SJSA1 (cell line): Measurements from ENCODE around the gene IRS2. TPM values are rescaled to one million over a fixed set of nuclear protein-coding genes. Genes with fewer than 3 reads are reported as not detected.
A peak's percentile ranks its signal among the peaks of the same experiment; 100 is the strongest.
"Not testable (repeated sequence)": the region's sequence is repeated elsewhere in the genome, so short reads cannot be mapped to it uniquely, and the experiment has no call there.

Experiments used
- DNase-seq, 2 experiments: peaks; one replicate each; pipeline ENCODE4 v3.0.0-alpha.2; 2015 to 2020; ENCODE audit warnings: low spot score in 2 of 2, low read depth in 1 of 2
- H3K27ac ChIP-seq: fragments of 250-450 bp; sonication (Bioruptor Pico); 2 replicates; pipeline ENCODE4 v1.5.1; 2020; ENCODE audit warnings: mild to moderate bottlenecking, moderate library complexity
- H3K27me3 ChIP-seq: fragments of 250-450 bp; sonication (Bioruptor Pico); replicated peaks from 2 replicates; pipeline ENCODE4 v1.5.1; 2020; ENCODE audit warnings: mild to moderate bottlenecking, moderate library complexity
- H3K36me3 ChIP-seq: fragments of 250-450 bp; sonication (Bioruptor Pico); 2 replicates; pipeline ENCODE4 v1.5.1; 2020; ENCODE audit warnings: mild to moderate bottlenecking
- H3K4me1 ChIP-seq: fragments of 250-450 bp; sonication (Bioruptor Pico); replicated peaks from 2 replicates; pipeline ENCODE4 v1.6.1; 2021; ENCODE audit warnings: mild to moderate bottlenecking
- H3K4me3 ChIP-seq: fragments of 250-450 bp; sonication (Bioruptor Pico); 2 replicates; pipeline ENCODE4 v1.5.1; 2020; ENCODE audit warnings: mild to moderate bottlenecking
- H3K9me3 ChIP-seq: fragments of 250-450 bp; sonication (Bioruptor Pico); replicated peaks from 2 replicates; pipeline ENCODE4 v1.5.1; 2020; ENCODE audit warnings: mild to moderate bottlenecking
- total RNA-seq: library from RNA; depleted of rRNA; stranded (reverse); fragments of >200 nt; shearing (Covaris generic); gene quantifications from 2 replicates; pipeline ENCODE4 v1.2.3, GENCODE V29; 2014; rRNA removed

The IRS2 gene, protein sequence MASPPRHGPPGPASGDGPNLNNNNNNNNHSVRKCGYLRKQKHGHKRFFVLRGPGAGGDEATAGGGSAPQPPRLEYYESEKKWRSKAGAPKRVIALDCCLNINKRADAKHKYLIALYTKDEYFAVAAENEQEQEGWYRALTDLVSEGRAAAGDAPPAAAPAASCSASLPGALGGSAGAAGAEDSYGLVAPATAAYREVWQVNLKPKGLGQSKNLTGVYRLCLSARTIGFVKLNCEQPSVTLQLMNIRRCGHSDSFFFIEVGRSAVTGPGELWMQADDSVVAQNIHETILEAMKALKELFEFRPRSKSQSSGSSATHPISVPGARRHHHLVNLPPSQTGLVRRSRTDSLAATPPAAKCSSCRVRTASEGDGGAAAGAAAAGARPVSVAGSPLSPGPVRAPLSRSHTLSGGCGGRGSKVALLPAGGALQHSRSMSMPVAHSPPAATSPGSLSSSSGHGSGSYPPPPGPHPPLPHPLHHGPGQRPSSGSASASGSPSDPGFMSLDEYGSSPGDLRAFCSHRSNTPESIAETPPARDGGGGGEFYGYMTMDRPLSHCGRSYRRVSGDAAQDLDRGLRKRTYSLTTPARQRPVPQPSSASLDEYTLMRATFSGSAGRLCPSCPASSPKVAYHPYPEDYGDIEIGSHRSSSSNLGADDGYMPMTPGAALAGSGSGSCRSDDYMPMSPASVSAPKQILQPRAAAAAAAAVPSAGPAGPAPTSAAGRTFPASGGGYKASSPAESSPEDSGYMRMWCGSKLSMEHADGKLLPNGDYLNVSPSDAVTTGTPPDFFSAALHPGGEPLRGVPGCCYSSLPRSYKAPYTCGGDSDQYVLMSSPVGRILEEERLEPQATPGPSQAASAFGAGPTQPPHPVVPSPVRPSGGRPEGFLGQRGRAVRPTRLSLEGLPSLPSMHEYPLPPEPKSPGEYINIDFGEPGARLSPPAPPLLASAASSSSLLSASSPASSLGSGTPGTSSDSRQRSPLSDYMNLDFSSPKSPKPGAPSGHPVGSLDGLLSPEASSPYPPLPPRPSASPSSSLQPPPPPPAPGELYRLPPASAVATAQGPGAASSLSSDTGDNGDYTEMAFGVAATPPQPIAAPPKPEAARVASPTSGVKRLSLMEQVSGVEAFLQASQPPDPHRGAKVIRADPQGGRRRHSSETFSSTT (N-terminal part only)
- 6.0 and 8.1 TPM in 2 replicates for total RNA-seq

- H3K27ac ChIP-seq = peak within 1 kb of the TSS; percentile 72
- DNase-seq = peak; percentile 99 to 100
- H3K36me3 ChIP-seq = peaks cover 41% of the 10 kb centered on the region
- H3K27me3 ChIP-seq = peaks cover 50% of the 10 kb centered on the region
- H3K4me3 ChIP-seq = peak within 1 kb of the TSS; percentile 85
- H3K4me1 ChIP-seq = peaks cover 33% of the 10 kb centered on the region
- peaks cover 27% of the 10 kb centered on the region for H3K9me3 ChIP-seq
Measured at GRCh38 chr13:109786457-109787134, at the start of gene IRS2. IRS2 (minus strand) TSS chr13:109786583; CDS start chr13:109786053, 530 bp downstream.

GRCh38 chr13:109834973-109835720 lies 48.8 kb upstream of the IRS2 start:
- peak in 1 of 2 experiments; percentile 55 for DNase-seq
- peaks cover 69% of the 10 kb centered on the region for H3K27me3 ChIP-seq
- H3K27ac ChIP-seq = no peak overlapping the region
- H3K4me3 ChIP-seq = no peak overlapping the region
- peaks cover 1% of the 10 kb centered on the region for H3K4me1 ChIP-seq
- H3K9me3 ChIP-seq = no peaks in the 10 kb centered on the region
- no peaks in the 10 kb centered on the region for H3K36me3 ChIP-seq

DNA sequence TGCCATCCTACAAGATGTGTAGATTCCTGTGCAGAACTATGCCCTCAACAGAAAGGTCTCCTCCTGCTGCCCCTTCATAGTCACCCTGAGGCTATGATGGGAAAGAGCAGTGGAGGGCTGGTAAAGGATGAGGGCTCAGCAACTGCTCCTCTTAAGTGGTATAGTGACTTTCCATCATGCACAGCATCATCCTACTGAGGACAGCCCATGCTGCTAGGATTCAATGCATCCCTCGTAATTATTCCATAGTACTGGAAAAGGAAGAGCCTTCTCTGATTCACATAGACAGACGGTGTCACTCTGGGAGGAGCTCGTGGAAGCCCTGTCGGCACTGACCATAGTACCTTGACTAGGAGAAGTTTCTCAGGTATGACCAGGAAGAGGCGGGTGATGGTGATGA lies 47.6 kb upstream of the IRS2 start:
- no peaks in the 10 kb centered on the region for H3K9me3 ChIP-seq
- no peaks in the 10 kb centered on the region for H3K36me3 ChIP-seq
- H3K4me1 ChIP-seq = no peaks in the 10 kb centered on the region
- peak in 1 of 2 experiments; percentile 54 for DNase-seq
- H3K27ac ChIP-seq = no peak overlapping the region
- H3K27me3 ChIP-seq = peaks cover 76% of the 10 kb centered on the region
- no peak overlapping the region for H3K4me3 ChIP-seq

GRCh38 chr13:109833071-109833470 lies 46.7 kb upstream of the IRS2 start:
- no peaks in the 10 kb centered on the region for H3K9me3 ChIP-seq
- H3K36me3 ChIP-seq = no peaks in the 10 kb centered on the region
- DNase-seq = peak in 1 of 2 experiments; percentile 51
- peaks cover 76% of the 10 kb centered on the region for H3K27me3 ChIP-seq
- H3K27ac ChIP-seq = no peak overlapping the region
- no peak overlapping the region for H3K4me3 ChIP-seq
- no peaks in the 10 kb centered on the region for H3K4me1 ChIP-seq

DNA sequence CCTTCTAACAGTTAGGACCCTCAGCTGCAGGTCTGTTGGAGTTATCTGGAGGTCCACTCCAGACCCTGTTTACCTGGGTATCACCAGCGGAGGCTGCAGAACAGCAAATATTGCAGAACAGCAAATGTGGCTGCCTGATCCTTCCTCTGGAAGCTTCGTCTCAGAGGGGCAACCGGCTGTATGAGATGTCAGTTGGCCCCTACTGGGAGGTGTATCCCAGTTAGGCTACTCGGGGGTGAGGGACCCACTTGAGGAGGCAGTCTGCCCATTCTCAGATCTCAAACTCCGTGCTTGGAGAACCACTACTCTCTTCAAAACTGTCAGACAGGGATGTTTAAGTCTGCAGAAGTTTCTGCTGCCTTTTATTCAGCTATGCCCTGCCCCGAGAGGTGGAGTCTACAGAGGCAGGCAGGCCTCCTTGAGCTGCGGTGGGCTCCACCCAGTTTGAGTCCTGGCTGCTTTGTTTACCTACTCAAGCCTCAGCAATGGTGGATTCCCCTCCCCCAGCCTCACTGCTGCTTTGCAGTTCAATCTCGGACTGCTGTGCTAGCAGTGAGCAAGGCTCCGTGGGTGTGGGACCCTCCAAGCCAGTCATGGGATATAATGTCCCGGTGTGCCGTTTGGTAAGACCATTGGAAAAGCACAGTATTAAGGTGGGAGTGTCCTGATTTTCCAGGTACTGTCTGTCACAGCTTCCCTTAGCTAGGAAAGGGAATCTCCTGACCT lies 42.4 kb upstream of the IRS2 start:
- not testable (repeated sequence) for H3K9me3 ChIP-seq, H3K4me3 ChIP-seq, H3K27ac ChIP-seq, H3K4me1 ChIP-seq, H3K36me3 ChIP-seq
- DNase-seq = peak in 1 of 2 experiments; percentile 70
- peaks cover 68% of the 10 kb centered on the region for H3K27me3 ChIP-seq

DNA sequence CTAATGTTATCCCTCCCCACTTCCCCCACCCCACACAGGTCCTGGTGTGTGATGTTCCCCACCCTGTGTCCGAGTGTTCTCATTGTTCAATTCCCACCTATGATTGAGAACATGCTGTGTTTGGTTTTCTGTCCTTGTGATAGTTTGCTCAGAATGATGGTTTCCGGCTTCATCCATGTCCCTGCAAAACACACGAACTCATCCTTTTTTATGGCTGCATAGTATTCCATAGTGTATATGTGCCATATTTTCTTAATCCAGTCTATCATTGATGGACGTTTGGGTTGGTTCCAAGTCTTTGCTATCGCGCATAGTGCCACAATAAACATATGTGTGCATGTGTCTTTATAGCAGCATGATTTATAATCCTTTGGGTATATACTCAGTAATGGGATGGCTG lies 36.8 kb upstream of the IRS2 start:
- H3K4me3 ChIP-seq, H3K36me3 ChIP-seq, H3K9me3 ChIP-seq, H3K4me1 ChIP-seq, H3K27ac ChIP-seq, DNase-seq: not testable (repeated sequence)
- H3K27me3 ChIP-seq = peaks cover 65% of the 10 kb centered on the region

GRCh38 chr13:109821103-109821502 lies 34.7 kb upstream of the IRS2 start:
- H3K27me3 ChIP-seq = peaks cover 69% of the 10 kb centered on the region
- no peaks in the 10 kb centered on the region for H3K36me3 ChIP-seq
- no peaks in the 10 kb centered on the region for H3K9me3 ChIP-seq
- H3K4me3 ChIP-seq = no peak overlapping the region
- DNase-seq = no peak
- H3K4me1 ChIP-seq = no peaks in the 10 kb centered on the region
- H3K27ac ChIP-seq = no peak overlapping the region

DNA sequence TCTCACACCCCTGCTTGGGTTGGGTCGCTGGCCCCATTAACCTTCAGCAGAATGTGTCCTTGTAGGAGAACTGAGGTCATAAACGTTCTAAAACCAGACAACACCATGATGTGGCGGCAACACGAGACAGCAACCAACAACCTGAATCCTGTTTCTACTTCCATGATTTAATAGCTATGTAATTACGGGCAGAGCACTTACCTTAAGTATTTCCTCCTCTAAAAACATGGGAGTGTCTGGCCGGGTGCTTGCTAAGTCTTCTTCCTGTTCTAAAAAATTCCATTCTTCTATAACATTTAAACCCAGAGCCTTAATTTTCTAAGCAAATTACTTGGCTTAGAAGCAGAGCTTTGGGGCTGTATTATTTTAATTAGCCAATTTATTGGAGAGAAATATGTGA lies 33.5 kb upstream of the IRS2 start:
- Histone ChIP-seq H3K27me3 (peaks cover 75% of the 10 kb centered on the region), H3K4me3 (no peak overlapping the region), H3K9me3 (no peaks in the 10 kb centered on the region), H3K36me3 (no peaks in the 10 kb centered on the region), H3K4me1 (no peaks in the 10 kb centered on the region), H3K27ac (no peak overlapping the region)
- no peak for DNase-seq

DNA sequence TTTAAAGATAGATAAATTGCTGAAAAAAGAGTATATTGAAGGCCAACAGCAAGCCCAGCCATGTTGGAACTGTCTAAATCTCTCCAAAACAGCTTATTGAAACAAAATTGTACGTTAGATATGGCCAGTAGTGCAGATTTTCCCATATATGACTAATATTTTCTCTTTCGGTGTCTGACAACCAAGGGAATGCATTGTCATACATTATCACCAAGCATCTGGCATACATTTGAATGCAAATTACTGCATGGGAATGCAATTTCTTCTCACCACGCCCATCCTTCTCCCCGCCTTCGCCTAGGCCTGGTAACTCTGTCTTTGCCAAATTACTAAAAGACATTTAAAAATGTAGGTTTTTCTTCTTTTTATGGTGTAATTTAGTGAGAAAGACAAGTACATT lies 32.5 kb upstream of the IRS2 start:
- DNase-seq = no peak
- Histone ChIP-seq H3K4me1 (no peaks in the 10 kb centered on the region), H3K27me3 (peaks cover 83% of the 10 kb centered on the region), H3K36me3 (no peaks in the 10 kb centered on the region), H3K4me3 (no peak overlapping the region), H3K9me3 (no peaks in the 10 kb centered on the region), H3K27ac (no peak overlapping the region)

DNA sequence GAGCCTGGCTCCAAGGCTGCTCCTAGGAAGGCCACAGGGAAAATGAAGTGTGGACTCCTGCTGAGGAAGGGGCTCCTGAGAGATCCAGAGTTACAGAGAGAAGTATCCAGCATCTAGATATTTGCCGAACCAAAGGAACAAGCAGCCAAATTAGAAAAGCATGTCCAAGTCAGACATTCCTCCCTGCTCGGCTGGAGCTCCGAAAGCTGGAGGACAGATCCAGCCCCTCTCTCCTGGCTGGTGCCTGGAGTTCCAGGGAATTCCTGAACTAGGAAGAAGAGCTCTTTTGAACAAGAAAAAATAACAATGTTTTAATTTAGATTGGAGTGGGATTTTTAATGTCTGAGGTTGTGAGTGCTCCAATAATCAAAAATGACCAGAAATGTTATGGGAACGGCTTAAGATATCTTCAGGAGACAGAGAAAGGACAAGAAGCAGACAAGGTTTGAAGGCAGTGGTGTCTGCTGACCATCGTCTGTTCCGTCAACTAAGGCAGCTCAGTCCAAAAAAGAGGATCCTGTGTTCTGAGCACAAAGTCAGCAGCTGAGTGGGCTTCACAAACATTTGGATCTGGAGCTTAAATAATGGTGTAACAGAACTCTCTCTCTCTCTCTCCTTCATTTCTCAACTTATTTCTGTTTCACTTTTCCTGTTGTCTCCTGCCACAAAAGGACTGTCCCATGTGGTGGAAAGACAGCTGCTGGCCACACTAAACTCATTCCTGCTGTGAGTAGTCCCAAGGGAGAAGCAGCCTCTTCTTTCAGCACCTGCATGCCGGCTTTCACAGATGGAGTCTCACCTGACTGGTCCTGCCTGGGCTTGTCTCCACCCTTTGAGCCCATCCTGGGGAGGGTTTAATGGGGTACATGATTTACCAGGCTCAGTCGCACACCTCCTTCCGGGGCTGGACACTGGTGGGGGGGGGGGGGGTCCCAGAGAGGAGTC lies 31.5 kb upstream of the IRS2 start:
- Histone ChIP-seq H3K9me3 (no peaks in the 10 kb centered on the region), H3K4me3 (no peak overlapping the region), H3K4me1 (no peaks in the 10 kb centered on the region), H3K27me3 (peaks cover 92% of the 10 kb centered on the region), H3K36me3 (no peaks in the 10 kb centered on the region), H3K27ac (no peak overlapping the region)
- no peak for DNase-seq

- DNase-seq = no peak
- no peaks in the 10 kb centered on the region for H3K4me1 ChIP-seq
- no peak overlapping the region for H3K4me3 ChIP-seq
- no peaks in the 10 kb centered on the region for H3K9me3 ChIP-seq
- peaks cover 94% of the 10 kb centered on the region for H3K27me3 ChIP-seq
- H3K27ac ChIP-seq = no peak overlapping the region
- H3K36me3 ChIP-seq = no peaks in the 10 kb centered on the region
Measured at GRCh38 chr13:109816808-109817203, 30.4 kb upstream of the IRS2 start.
